ENCODE results near the gene MAP1A. TPM values are rescaled to one million over a fixed set of nuclear protein-coding genes. Genes with fewer than 3 reads are reported as not detected.

The MAP1A gene
- total RNA-seq, 1 donor from 2014 or later, result 13.9 TPM

GRCh38 chr15:43484455-43484854 lies 33.0 kb upstream of the MAP1A start:
- no peaks in the 10 kb centered on the region for H3K27me3 Mint-ChIP-seq (ENCODE audit: low read depth)
- TF ChIP-seq CTCF (IDR thresholded peaks at IDR 0.05; ENCODE audit: unreplicated experiment), result no peak
- no peak overlapping the region for H3K4me3 Mint-ChIP-seq
- peak overlapping the region; percentile 17 for H3K27ac Mint-ChIP-seq
- H3K9me3 Mint-ChIP-seq, result no peaks in the 10 kb centered on the region
- peaks cover 4% of the 10 kb centered on the region for H3K4me1 Mint-ChIP-seq
- H3K36me3 Mint-ChIP-seq, result peaks cover 52% of the 10 kb centered on the region
- no peak for DNase-seq (ENCODE audit: low spot score in 2 of 2, unreplicated experiment in 2 of 2)

GRCh38 chr15:43487271-43487895 lies 30.0 kb upstream of the MAP1A start:
- peaks cover 48% of the 10 kb centered on the region for H3K36me3 Mint-ChIP-seq
- no peak for TF ChIP-seq CTCF (IDR thresholded peaks at IDR 0.05; ENCODE audit: unreplicated experiment)
- H3K27ac Mint-ChIP-seq, result no peak overlapping the region
- H3K4me3 Mint-ChIP-seq, result no peak overlapping the region
- no peak for DNase-seq (ENCODE audit: low spot score in 2 of 2, unreplicated experiment in 2 of 2)
- no peaks in the 10 kb centered on the region for H3K9me3 Mint-ChIP-seq
- no peaks in the 10 kb centered on the region for H3K27me3 Mint-ChIP-seq (ENCODE audit: low read depth)
- H3K4me1 Mint-ChIP-seq, result peaks cover 13% of the 10 kb centered on the region

GRCh38 chr15:43488790-43489189 lies 28.6 kb upstream of the MAP1A start:
- peaks cover 42% of the 10 kb centered on the region for H3K36me3 Mint-ChIP-seq
- H3K27ac Mint-ChIP-seq, result no peak overlapping the region
- no peak for TF ChIP-seq CTCF (IDR thresholded peaks at IDR 0.05; ENCODE audit: unreplicated experiment)
- peaks cover 22% of the 10 kb centered on the region for H3K4me1 Mint-ChIP-seq
- no peak overlapping the region for H3K4me3 Mint-ChIP-seq
- H3K9me3 Mint-ChIP-seq, result no peaks in the 10 kb centered on the region
- H3K27me3 Mint-ChIP-seq (ENCODE audit: low read depth), result no peaks in the 10 kb centered on the region
- DNase-seq (ENCODE audit: low spot score in 2 of 2, unreplicated experiment in 2 of 2), result no peak

- peaks cover 40% of the 10 kb centered on the region for H3K36me3 Mint-ChIP-seq
- no peak overlapping the region for H3K27ac Mint-ChIP-seq
- H3K9me3 Mint-ChIP-seq, result no peaks in the 10 kb centered on the region
- no peak overlapping the region for H3K4me3 Mint-ChIP-seq
- no peak for DNase-seq (ENCODE audit: low spot score in 2 of 2, unreplicated experiment in 2 of 2)
- no peaks in the 10 kb centered on the region for H3K27me3 Mint-ChIP-seq (ENCODE audit: low read depth)
- TF ChIP-seq CTCF (IDR thresholded peaks at IDR 0.05; ENCODE audit: unreplicated experiment), result no peak
- peaks cover 24% of the 10 kb centered on the region for H3K4me1 Mint-ChIP-seq
Observed at GRCh38 chr15:43489191-43489590, 28.2 kb upstream of the MAP1A start.

GRCh38 chr15:43492266-43492665 lies 25.1 kb upstream of the MAP1A start:
- peak overlapping the region; percentile 99 for H3K4me3 Mint-ChIP-seq
- peak overlapping the region; percentile 99 for H3K27ac Mint-ChIP-seq
- peaks cover 27% of the 10 kb centered on the region for H3K36me3 Mint-ChIP-seq
- no peak for DNase-seq (ENCODE audit: low spot score in 2 of 2, unreplicated experiment in 2 of 2)
- TF ChIP-seq CTCF (IDR thresholded peaks at IDR 0.05; ENCODE audit: unreplicated experiment), result no peak
- H3K27me3 Mint-ChIP-seq (ENCODE audit: low read depth), result no peaks in the 10 kb centered on the region
- peaks cover 24% of the 10 kb centered on the region for H3K4me1 Mint-ChIP-seq
- no peaks in the 10 kb centered on the region for H3K9me3 Mint-ChIP-seq
